Activated naive CD8-positive, alpha-beta T cell (primary cell): ENCODE results near the gene CPEB1.
A peak's percentile ranks its signal among the peaks of the same experiment; 100 is the strongest.

ENCODE experiments used
- H3K27ac Mint-ChIP-seq: one replicate; pipeline ENCODE4 v1.8.0; 2021; ENCODE audit warnings: mixed read lengths
- H3K27me3 Mint-ChIP-seq: one replicate; pipeline ENCODE4 v1.8.0; 2021; ENCODE audit warnings: mixed read lengths
- H3K36me3 Mint-ChIP-seq: one replicate; pipeline ENCODE4 v1.8.0; 2021; ENCODE audit warnings: mixed read lengths
- H3K4me1 Mint-ChIP-seq: one replicate; pipeline ENCODE4 v1.8.0; 2021; ENCODE audit warnings: low read depth, mixed read lengths
- H3K4me3 Mint-ChIP-seq: one replicate; pipeline ENCODE4 v1.8.0; 2021; ENCODE audit warnings: mild to moderate bottlenecking, mixed read lengths
- H3K9me3 Mint-ChIP-seq: one replicate; pipeline ENCODE4 v1.8.0; 2021; ENCODE audit warnings: low read depth, mixed read lengths

Gene CPEB1

DNA sequence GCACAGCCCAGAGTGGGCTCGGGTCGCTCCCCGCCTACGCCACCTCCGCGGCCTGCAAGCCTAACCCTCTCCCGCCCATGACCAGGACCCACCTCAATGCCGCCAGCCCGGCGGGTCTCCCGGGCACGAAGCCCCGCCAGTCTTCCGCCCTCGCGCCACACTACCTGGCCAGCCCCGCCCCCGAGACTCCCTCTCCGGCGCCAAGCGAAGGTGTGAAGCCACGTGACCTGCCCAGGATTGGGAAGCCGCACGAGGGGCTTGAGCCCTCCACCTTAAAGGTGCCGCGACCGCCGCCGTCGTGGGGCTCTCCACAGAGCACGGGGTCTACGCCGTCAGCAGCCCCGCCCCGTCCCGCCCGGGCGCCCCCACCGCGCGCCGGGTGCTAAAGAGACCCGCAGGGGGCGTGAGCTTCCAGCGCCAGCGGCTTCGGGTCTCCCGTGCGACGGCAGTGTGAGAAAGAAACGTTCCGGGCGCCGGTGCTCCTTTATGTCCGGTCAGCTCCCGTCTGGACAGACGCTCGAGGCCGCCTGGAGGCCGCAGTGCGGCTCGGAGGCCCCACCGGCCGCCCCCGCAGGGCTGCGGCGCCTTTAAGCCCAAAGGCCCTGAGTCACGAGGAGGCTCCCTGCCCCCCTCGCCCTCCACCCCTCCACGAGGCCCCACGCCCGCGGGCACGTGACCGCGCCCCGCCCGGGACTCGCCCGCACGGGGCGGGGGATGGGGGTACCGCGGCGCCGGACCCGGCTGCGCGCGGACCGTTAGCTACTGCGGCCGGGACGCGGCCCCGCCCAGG, at the start of gene CPEB1:
CPEB1 (minus strand) TSS at position 319 of the 790 bp plus-strand sequence. CDS start 18,904 bp downstream, outside the sequence.
- H3K4me3 Mint-ChIP-seq, result peak within 1 kb of the TSS; percentile 80
- H3K9me3 Mint-ChIP-seq, result no peaks in the 10 kb centered on the region
- H3K27me3 Mint-ChIP-seq, result peaks cover 2% of the 10 kb centered on the region
- no peaks in the 10 kb centered on the region for H3K36me3 Mint-ChIP-seq
- peak within 1 kb of the TSS; percentile 50 for H3K27ac Mint-ChIP-seq
- peaks cover 5% of the 10 kb centered on the region for H3K4me1 Mint-ChIP-seq

- no peaks in the 10 kb centered on the region for H3K36me3 Mint-ChIP-seq
- no peaks in the 10 kb centered on the region for H3K4me1 Mint-ChIP-seq
- no peaks in the 10 kb centered on the region for H3K9me3 Mint-ChIP-seq
- no peak overlapping the region for H3K27ac Mint-ChIP-seq
- no peak overlapping the region for H3K4me3 Mint-ChIP-seq
- H3K27me3 Mint-ChIP-seq, result peaks cover 2% of the 10 kb centered on the region
Observed at GRCh38 chr15:82692171-82692570, 45.0 kb upstream of the CPEB1 start.

- no peak overlapping the region for H3K27ac Mint-ChIP-seq
- no peaks in the 10 kb centered on the region for H3K4me1 Mint-ChIP-seq
Observed at GRCh38 chr15:82689147-82689546, 42.0 kb upstream of the CPEB1 start.

DNA sequence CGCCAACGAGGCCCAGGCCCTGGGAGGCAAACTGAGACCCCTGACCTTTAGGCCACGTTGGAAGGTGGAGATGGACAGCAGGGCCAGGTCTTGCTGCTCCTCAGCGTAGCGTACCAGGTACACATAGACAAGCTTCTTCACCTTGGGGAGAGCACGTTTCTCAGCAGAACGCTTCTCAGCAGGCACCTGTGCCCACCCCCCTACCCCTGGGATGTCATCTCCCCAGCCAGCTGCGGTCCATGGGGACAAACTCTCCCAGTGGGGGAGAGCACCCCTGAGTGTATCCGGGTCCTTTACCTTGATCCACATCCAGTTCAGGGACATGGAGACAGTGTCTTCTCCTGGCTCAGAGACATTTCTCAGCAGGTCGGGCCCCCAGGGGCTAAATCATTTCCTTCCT, 41.5 kb upstream of the CPEB1 start:
- Mint-ChIP-seq H3K9me3 (no peaks in the 10 kb centered on the region), H3K27ac (no peak overlapping the region), H3K36me3 (no peaks in the 10 kb centered on the region), H3K27me3 (peaks cover 4% of the 10 kb centered on the region), H3K4me3 (no peak overlapping the region), H3K4me1 (no peaks in the 10 kb centered on the region)

More at GRCh38 chr15:82689147-82689546, 42.0 kb upstream of the CPEB1 start:
- no peaks in the 10 kb centered on the region for H3K9me3 Mint-ChIP-seq
- H3K36me3 Mint-ChIP-seq, result no peaks in the 10 kb centered on the region
- peaks cover 4% of the 10 kb centered on the region for H3K27me3 Mint-ChIP-seq
- no peak overlapping the region for H3K4me3 Mint-ChIP-seq

DNA sequence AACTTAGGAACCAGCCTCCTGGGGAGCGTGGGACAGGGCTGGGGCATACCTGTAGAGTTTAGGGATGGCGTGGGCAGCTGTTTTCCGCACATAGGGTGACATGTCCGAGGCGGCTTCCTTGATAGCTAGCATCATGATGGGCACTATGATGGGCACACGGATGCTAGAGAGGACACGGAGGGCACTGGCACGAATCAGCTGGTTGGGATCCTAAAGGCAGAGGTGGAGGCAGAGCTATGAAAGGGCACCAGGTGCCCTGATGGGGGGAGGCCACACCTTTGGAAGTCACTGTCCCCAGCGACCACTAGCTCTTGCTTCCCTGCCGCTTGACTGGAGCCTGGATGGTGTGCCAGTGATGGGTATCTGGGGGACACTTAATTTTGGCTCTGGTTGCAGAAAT, 34.2 kb upstream of the CPEB1 start:
- H3K4me3 Mint-ChIP-seq, result peak overlapping the region; percentile 89
- H3K27me3 Mint-ChIP-seq, result peaks cover 3% of the 10 kb centered on the region
- H3K36me3 Mint-ChIP-seq, result no peaks in the 10 kb centered on the region
- H3K4me1 Mint-ChIP-seq, result peaks cover 13% of the 10 kb centered on the region
- H3K27ac Mint-ChIP-seq, result peak overlapping the region; percentile 72
- no peaks in the 10 kb centered on the region for H3K9me3 Mint-ChIP-seq

DNA sequence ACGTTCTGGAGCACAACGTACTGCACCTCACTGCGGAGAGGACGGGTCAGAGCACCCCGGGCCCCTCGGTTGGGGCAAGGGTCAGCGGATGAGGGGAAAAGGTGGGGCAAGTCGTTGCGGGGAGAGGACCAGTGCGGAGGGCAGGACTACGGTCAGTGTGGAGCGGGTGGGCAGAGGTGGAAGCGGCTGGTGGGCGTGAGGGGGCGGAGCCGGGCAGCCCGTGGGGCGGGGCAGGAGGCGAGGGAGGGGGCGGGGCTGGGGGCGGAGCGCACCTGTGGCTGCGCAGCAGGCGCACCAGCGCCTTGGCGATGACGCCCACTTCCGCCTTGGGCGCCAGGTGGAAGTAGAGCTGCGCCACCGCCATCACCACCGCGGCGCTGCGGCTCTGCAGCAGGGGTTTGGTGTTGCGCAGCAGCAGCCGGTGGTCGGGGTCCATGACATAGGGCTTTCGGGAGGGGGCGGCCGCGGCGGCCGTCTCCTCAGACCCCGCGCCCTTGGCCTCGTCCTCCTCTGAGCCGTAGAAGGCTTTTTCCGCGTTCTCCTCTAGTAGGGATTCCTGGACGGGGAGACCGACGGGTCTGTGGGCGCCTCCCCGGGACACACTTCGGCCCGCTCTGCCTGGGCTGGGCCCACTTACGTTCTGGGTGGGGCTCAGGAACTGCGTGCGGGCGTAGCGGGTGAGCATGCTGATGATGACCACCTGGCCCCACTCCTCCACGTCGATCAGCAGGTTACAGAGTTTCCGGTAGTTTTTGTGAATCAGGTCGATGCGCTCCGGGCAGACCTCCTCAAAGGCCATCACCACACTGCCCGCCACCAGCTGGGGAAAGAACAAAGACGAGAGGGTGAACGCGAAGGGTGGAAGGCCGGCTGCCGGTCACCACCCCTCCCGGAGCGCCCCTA, 33.3 kb upstream of the CPEB1 start:
- Mint-ChIP-seq H3K27me3 (peaks cover 3% of the 10 kb centered on the region), H3K4me3 (peak overlapping the region; percentile 89), H3K9me3 (no peaks in the 10 kb centered on the region), H3K36me3 (no peaks in the 10 kb centered on the region), H3K4me1 (peaks cover 13% of the 10 kb centered on the region), H3K27ac (peak overlapping the region; percentile 72)

DNA sequence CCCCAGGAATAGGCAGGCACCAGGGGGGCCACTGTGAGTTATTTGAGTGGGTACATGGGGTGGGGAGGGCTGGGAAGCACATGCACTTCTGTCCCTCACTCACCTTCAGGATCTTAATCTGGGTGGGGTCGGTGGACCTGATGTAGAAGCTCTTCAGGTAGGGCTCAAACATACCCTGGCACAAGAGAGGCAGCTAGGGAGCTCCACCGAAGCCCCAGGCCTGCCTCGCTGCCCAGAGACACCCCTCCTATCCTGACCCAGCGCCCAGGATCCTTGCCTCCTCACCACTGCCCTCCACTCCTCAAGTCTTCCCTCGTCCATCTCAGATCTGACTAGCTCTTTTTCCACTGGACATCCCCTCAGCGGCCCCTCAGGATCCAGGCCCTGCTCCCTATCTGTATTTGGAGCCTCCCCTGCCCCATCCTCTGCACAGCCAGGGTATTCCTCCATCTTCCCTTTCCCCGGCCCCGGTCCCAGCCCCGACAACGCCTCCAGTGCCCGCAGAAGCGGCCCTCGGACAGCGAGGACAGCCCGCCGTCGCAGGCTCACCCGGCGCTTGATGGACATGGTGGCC, 32.5 kb upstream of the CPEB1 start:
- peaks cover 13% of the 10 kb centered on the region for H3K4me1 Mint-ChIP-seq
- H3K4me3 Mint-ChIP-seq, result peak overlapping the region; percentile 79
- H3K36me3 Mint-ChIP-seq, result no peaks in the 10 kb centered on the region
- H3K27me3 Mint-ChIP-seq, result peaks cover 2% of the 10 kb centered on the region
- H3K27ac Mint-ChIP-seq, result no peak overlapping the region
- no peaks in the 10 kb centered on the region for H3K9me3 Mint-ChIP-seq

DNA sequence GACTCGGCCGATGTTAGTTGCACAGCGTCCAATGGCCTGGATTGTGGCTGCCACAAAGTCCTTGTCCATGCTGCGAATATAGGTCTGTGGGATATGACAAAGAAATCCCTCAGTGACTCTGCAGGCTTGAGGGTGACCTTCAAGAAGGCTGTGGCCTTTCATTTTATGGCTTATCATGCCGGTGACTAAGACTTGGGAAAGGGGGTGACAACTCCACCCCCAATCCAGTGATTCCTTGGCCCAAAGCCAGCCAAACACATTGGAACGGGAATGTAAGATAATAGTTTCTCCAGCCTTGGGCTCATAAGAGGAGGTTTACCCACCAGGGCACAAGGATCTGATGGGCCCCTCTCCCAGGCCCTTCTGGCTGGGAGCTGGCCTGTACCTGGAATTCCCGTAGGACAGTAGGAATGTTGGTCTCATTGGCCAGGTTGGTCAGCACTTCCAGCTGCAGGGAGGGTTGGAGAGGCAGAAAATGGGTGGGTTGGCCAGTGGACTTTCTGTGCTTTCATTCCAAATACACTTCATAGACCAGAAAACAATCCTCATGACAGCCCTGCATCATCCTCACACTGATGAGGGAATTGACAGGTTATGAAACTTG, 30.7 kb upstream of the CPEB1 start:
- Mint-ChIP-seq H3K36me3 (no peaks in the 10 kb centered on the region), H3K27me3 (no peaks in the 10 kb centered on the region), H3K27ac (no peak overlapping the region), H3K9me3 (no peaks in the 10 kb centered on the region), H3K4me1 (peaks cover 13% of the 10 kb centered on the region), H3K4me3 (no peak overlapping the region)

DNA sequence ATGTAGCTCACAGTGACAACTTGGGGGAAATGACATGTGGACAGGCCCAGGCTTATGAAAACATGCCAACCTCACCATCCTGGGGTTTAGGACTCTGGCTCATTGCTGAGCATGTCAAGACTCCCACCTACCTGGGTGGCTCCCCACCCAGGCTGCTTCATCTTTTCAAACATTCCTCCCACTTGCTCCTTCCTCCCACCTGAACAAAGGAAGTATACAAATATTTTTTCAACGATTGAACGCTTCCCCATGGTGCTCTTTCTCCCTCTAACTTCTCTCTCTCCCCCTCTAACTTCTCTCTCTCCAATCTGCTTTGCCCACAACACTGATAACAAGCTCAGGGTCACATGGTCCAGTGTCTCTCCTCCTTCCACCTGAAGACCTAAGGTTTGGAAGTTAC, 27.7 kb upstream of the CPEB1 start:
- peaks cover 2% of the 10 kb centered on the region for H3K4me1 Mint-ChIP-seq
- no peaks in the 10 kb centered on the region for H3K36me3 Mint-ChIP-seq
- no peaks in the 10 kb centered on the region for H3K27me3 Mint-ChIP-seq
- H3K4me3 Mint-ChIP-seq, result no peak overlapping the region
- no peaks in the 10 kb centered on the region for H3K9me3 Mint-ChIP-seq
- H3K27ac Mint-ChIP-seq, result no peak overlapping the region

DNA sequence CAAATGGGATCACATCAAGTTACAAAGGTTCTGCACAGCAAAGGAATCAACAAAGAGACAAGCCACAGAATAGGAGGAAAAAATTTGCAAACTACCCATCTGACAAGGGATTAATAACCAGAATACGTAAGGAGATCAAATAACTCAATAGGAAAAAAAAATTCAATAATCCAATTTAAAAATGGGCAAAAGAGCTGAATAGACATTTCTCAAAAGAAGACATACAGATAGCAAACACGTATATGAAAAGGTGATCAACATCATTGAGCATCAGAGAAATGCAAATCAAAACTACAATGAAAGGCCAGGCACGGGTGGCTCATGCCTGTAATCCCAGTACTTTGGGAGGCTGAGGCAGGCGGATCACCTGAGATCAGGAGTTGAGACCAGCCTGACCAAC, 23.5 kb upstream of the CPEB1 start:
- Mint-ChIP-seq H3K9me3 (no peaks in the 10 kb centered on the region), H3K4me1 (no peaks in the 10 kb centered on the region), H3K36me3 (no peaks in the 10 kb centered on the region), H3K27ac (no peak overlapping the region), H3K4me3 (no peak overlapping the region), H3K27me3 (peaks cover 2% of the 10 kb centered on the region)

DNA sequence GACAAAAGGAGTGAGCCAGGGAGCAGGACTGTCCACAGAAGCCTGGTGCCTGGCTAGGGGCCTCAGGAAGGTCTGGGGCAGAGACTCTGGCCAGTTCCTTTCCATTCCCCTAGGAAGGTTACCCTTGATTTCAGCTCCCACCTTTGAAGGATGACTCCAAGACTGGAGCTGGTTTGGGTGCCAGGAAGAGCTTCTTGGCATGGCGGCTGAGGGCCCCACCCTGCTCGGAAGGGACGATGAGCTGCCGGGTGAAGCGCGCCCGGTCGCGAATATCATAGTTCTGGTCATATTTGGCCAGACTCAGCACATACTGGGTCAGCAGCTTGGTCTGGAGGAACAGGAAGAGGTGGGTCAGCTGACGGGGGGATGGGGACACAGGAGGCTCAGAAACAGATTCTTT, 19.4 kb upstream of the CPEB1 start:
- H3K27me3 Mint-ChIP-seq, result peaks cover 9% of the 10 kb centered on the region
- H3K36me3 Mint-ChIP-seq, result no peaks in the 10 kb centered on the region
- H3K9me3 Mint-ChIP-seq, result no peaks in the 10 kb centered on the region
- no peak overlapping the region for H3K27ac Mint-ChIP-seq
- H3K4me1 Mint-ChIP-seq, result no peaks in the 10 kb centered on the region
- no peak overlapping the region for H3K4me3 Mint-ChIP-seq

GRCh38 chr15:82664021-82664420, 16.9 kb upstream of the CPEB1 start:
- no peak overlapping the region for H3K27ac Mint-ChIP-seq
- H3K4me1 Mint-ChIP-seq, result no peaks in the 10 kb centered on the region
- no peak overlapping the region for H3K4me3 Mint-ChIP-seq
- no peaks in the 10 kb centered on the region for H3K9me3 Mint-ChIP-seq
- H3K36me3 Mint-ChIP-seq, result no peaks in the 10 kb centered on the region
- H3K27me3 Mint-ChIP-seq, result peaks cover 9% of the 10 kb centered on the region

DNA sequence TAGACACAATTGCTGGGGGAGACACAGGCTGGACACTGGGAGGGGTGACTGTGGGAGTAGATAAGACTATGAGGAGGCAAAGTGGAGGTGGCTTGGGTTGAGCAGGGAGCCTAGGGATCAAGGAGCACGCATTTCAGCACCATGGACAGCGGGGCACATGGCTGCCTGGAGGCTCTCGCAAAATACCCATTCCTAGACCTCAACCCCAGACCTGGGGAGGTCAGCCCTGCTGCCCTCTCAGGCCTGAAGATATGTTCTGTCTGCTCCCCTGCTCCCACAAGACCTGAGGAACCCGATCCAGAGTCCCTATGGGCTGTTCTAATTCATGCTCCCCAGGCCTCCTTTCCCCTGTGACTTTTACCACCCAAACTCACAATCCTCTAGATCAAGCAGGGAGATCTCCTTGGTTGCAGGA, 16.0 kb upstream of the CPEB1 start:
- Mint-ChIP-seq H3K4me3 (no peak overlapping the region), H3K4me1 (no peaks in the 10 kb centered on the region), H3K27me3 (peaks cover 9% of the 10 kb centered on the region), H3K36me3 (no peaks in the 10 kb centered on the region), H3K27ac (no peak overlapping the region), H3K9me3 (no peaks in the 10 kb centered on the region)

DNA sequence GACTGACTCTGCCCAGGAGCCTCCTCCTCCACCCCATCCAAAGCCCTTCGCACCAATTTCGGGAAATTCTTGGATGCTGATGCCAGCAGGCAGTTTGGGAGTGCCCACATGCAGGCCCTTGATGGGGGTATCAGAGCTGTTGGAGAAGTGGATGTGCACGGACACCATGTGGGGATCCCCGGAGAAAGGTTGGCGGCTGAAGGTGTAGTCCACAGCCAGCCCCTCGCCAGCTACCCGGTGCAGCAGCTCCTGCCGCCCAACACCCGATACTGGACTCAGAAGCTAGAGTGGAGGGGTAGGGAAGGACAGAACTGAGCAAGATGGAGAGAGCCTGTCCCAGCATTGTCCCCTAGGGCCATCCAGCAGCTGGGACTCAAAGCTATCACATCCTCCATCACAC, 15.5 kb upstream of the CPEB1 start:
- Mint-ChIP-seq H3K9me3 (no peaks in the 10 kb centered on the region), H3K36me3 (no peaks in the 10 kb centered on the region), H3K4me3 (no peak overlapping the region), H3K27ac (no peak overlapping the region), H3K27me3 (peaks cover 9% of the 10 kb centered on the region), H3K4me1 (no peaks in the 10 kb centered on the region)

- Mint-ChIP-seq H3K27me3 (peaks cover 5% of the 10 kb centered on the region), H3K36me3 (no peaks in the 10 kb centered on the region), H3K27ac (no peak overlapping the region), H3K4me3 (no peak overlapping the region), H3K4me1 (no peaks in the 10 kb centered on the region), H3K9me3 (no peaks in the 10 kb centered on the region)
Observed at GRCh38 chr15:82660378-82660777, 13.2 kb upstream of the CPEB1 start.
